Activated CD8-positive, alpha-beta memory T cell treated with anti-CD3 and anti-CD28 coated beads for 4 hours (primary cell): Measurements from ENCODE around the gene PKD1L1.

Source experiments
- DNase-seq, 2 donors: peaks; one replicate each; pipeline ENCODE4 v3.0.0-alpha.2; 2020; ENCODE audit warnings: low read depth in 2 of 2

Gene PKD1L1

DNA sequence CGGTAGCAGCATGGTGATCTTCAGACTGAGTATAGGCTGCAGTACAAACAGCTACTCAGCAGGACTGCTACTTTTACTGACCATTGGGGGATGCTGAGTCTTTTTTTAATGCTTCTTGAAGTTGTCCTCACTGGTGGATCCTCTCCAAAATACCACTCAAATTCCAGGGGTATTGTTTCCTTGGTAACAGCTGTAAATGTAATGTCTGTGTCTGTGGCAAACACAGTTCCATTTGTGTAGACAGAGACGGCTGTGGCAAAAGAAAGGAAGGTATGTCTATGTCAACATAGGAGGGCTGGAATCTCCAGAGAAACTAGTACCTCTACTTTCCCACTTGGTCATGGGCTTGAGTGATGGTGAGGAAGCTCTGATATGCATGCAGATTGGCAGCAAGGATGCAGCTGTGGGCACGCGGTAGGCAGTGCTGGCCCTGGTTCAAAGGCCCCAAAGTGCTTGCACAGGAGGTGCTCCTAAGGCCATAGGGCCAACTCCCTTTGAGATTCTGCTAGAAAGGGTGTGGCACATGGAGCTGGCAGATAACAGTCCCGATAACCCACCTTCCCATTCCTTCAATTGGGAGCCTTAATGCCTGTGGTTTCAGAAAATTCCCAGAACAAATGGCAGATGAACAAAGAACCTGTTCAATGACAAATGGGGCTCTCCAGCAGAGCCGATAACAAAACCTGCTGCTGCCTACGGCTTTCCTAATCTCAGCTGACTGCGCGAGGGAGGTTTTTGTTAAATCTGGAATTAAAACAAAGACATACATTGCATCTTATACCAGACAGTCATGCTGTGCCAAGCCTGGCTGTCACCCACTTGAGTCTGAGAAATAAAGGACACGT is 43.0 kb downstream of the PKD1L1 start:
- no peak for DNase-seq

DNA sequence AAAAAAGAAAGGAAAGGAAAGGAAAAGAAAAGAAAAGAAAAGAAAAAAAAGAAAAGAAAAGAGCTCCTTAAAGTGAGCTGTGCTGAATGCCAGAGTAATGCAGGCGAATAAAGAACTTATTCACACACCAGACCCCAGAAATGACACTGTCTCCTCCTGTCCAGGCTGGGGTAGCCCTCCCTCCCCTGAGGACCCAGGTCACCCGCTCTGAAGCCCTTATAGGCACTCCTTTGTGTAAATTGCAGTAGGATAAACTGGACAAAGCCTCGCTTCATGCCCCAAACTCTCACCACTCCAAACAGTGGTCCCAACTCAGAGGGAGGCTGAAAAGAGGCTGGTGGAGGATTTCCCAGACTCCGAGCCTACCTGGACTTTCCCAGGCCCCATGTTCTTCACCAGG is 46.3 kb downstream of the PKD1L1 start:
- no peak for DNase-seq

DNA sequence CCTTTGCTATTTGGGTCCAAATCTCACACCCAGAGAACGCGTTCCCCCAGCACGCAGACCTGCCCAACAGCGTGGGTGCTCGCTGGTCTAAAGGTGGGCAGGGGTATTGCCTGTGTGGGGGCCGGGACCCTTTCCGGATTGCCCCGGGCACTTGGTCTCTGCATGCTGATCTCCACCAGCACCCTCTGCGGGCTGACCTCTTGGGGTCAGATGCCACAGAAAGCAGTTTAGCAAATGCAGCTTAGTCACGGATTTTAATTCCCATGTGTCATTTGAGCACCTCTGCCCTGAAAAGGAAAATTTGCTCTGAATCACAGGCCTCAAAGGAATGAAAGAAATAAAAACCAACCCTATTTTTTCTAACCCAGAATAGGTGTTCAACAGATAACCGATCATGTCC is 46.7 kb downstream of the PKD1L1 start:
- DNase-seq, result no peak

DNA sequence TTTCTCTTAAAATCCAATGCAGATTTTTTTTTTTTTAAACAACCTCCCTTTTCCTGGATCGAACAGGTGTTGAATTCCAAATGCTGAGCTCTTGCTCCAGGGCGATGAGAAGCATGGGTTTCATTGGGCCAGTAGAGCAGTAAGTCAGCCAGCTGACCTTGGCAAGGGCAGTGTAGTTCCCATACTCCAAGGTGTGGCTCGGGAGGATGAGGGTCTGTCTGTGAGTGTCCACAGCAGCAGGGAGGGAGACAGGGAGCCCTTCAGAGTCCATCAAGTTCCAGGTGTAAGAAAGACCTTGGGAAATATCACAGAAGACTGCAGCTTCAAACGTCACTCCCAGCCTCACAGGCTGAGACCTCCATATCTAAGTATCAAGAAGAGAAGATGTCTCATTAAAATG is 50.4 kb downstream of the PKD1L1 start:
- no peak for DNase-seq

DNA sequence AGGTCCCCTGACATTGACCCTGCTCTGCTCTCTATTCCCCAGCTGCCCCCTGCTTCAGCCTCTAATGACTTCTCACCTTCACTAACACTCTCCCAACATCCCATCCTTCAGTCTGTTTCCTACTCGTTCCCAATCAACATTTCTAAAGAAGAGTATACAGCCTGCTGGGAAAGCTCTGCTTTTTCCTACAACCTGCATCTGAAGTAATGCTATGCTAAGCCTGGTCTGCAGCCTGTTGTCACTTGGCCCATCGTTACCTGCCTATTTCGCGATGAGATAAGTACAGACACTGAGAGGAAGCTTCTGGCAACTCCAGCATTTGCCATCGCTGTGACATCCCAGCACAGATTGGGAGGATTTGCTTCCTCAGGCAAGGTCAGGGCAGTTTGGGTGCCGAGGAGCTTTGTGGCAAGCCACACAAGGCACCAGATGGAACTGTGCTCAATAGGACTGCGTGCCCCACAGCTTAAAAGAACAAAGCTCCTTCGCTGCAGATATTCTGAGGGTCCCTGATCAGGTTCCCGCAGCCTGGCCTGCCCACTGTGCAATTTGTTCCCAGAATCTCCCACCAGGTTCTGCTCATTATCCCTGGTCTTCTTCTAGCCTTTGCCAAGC is 51.4 kb downstream of the PKD1L1 start:
- no peak for DNase-seq

DNA sequence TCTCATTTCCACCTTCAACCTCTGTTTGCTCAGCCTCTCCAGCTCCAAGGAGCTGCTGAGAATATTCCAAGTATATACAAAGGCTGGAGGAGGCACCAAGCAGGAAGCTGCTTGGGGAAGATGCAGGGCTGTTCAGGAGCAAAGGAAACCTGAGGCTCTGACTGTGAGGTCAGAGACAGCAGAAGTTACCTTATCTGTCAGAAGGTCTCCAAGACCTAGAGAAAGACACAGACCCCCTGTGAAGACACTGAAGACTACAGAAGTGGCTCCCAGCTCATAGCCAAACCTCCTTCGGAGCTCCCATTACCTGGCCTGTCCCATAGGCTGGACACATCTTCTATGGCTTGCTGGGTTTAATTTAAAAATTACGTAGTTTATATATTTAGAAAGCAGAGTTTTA is 53.2 kb downstream of the PKD1L1 start:
- no peak for DNase-seq

DNA sequence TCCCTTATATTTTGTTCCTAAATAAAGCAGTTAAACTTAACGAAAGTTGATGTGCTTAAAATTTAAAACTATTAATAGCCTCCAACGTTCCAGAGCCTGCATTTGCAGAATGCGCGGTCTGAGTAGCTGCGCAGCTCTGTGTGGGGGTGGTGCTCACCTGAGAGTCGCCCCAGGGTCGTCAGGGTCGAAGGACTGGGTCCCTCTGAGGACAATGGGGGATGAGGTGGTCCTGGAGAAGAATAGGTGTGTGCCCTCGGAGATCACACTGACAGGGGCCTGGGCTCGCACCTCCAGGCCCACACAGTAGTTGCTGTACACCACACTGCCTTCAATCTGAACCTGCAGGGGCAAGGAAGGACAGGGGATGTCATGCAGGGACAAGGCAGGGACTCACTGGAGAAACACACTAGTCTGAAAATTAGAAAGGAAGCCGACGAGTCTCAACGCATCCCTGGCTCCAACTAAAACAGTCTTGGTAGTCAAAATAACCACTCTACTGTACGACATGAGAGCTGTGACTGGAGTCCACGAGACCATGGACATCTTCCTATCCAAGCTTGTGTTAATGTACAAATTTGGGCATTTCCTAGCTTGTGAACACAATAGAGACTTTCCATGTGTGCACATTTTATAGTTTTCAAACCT is 54.4 kb downstream of the PKD1L1 start:
- no peak for DNase-seq

DNA sequence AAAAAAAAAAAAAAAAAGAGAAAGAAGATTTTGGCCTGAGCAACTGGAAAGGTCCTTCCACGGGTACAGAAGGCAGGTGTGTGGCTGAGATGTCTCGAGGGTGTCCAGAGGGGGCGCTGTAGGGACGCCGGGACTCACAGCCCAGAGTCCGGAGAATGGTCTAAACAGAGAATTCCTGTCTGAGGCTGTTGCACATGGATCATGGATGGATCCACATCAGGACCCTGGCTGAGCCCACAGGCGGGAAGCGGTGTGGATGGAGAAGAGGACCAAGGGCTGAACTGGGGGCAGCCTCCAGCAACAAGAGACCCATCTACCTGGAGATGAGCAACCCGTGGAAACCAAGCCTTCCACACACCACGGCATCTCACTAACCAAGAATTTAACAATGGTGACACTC is 55.0 kb downstream of the PKD1L1 start:
- no peak for DNase-seq

DNA sequence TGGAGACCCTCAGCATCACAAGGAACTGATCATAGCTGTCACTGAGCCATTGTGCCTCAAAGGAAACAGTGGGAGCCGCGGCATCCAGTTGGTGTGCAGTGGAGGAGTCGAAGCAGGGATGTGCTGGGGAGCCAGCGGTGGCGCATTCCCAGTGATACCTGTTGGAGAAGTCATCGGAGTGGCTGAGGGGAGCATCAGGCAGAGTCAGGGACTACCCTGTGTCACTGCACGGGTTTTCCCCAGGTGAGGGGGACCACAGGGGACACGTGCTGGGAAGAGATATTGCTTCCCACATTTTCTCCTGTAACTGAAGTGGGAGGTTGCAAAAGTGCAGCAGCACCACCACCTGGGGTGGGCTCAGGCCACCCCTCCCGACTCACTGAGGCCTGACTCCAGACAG is 57.7 kb downstream of the PKD1L1 start:
- DNase-seq, result no peak

DNA sequence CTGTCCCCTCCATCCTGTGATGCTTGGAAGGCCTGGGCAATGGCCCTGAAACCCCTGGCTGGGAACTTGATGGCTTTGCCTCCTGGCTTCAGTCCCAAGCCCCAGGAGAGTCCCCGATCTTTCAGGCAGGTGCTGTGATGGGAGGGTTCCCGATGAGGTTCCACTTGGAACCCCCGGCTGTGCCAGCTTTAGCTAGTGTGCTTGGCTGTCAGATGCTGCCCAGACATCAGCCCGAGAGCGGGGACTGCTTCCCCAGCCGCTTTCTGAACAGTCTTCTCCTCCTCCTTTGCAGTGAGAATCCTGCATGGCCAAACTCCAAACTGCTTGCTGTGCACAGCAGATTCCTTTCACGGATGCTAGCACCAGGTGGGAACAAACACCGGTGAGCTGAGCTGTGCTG is 58.1 kb downstream of the PKD1L1 start:
- no peak for DNase-seq

DNA sequence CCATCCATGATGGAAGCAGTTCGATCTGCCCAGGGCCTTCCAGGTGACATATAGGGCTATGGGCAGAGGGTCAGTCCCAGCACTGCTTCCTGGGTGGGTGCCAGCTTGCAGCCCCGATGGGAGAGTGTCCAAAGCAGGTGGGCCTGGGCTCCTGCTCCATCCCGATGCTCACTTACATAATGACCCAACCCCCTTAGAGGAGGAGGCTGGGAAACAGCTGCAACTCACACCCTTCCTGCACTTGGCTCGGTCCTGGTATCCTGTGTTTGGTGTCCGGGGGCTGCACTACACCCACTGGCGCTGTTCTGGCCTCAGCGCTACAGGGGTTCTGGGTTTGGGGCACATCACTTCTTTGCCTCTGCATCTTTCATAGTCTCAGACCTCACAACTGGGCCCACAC is 58.5 kb downstream of the PKD1L1 start:
- DNase-seq, result no peak

DNA sequence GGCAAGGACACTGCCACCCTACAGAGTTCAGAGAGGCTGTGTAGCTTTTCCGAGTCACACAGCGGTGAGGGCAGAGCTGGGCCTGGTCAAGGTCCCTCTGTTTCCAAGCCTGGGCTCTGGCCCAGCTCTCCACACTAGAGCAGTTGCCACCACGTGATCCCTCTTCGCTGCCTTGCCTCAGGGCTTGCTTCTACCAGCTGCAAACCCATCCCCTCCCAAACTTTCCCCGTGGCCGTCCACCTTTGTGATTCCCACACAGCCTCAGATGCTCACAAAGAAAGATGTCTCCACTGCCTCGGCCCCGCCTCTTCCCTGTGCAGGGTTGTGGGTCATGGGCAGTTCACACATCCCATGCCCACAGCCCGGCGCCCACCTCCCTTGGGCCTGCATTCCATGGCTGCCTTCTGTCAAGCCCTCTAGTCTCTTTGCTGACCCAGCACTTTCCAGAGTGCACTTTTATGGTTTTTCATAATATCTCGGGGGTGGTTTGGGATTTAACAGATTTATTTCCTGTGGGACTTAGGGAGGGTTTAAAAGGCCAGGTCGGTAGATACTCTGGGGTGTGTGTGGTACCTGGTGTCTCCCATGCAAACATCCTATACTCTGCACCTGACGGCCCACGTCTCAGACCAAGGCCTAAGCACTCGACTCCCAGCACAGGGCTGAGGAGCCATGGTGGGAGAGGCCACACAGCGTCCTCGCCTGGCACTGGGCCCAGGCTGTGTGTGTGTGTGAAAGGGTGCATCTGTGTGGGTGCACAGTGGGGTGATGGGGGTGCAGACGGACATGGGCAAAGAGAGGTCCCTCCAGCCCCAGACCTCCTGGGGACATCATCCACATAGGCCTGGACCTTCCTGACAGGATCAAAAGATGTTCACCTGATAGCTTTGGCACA is 59.6 kb downstream of the PKD1L1 start:
- DNase-seq, result no peak

DNA sequence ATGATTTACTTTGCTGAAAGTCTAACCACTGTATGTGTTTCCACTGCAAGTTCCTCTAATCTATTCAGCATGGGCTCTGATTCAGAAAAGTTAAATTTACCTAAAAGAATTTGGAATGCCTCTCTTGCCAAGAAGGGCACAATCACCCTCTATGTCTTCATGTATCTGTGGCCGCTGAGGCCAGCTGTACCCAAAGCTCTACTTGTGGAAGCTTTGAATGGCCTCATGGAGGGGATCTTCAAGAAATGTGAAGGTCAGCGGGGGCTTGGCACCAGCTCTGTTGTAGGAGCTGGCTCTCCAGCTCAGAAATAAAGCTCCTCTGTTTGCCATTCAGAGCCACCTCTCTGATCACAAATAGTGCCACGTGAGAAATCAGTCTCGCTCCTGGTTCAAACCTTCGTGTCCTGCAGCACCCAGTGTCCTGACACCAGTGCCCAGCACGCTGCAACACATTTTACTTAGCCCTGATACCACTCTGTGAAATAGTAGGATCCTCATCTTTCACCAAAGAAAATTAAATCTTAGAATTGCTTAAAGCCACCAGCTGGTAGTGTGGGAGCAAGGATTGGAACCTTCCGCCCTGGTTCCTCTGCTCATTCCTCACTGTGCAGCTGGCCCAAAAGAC is 61.1 kb downstream of the PKD1L1 start:
- DNase-seq, result no peak

DNA sequence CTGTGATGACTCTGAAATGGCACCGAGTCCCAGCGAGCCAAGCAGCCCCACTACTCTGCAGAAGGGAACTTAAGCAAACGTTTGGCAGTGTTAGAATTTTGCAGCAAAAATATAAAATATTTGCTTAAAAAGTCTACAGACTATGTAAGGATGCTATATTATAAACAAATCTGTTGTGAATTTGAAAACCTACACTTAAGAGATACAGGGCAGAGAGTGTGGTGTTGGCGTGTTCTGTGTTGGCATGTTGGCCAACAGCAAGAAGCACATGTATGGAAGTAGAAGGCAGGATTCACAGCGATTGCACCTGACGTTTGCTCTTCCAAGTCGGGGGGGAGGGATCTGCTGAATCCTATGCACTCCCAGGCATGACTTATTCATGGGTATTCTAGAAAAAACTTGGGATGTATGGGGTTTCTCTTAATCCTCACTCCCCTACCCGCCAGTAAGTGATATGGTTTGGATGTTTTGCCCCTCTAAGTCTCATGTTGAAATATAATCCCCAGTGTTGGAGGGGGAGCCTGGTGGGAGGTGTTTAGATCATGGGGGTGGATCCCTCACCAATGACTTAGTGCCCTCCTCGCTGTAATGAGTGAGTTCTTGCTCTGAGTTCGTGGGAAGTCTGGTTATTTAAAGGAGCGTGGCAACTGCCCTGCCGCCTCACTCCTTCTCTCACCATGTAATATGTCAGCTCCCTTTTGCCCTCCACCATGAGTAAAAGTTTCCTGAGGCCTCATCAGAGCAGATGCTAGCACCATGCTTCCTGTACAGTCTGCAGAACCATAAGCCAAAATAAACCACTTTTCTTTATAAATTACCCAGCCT is 62.1 kb downstream of the PKD1L1 start:
- no peak for DNase-seq

DNA sequence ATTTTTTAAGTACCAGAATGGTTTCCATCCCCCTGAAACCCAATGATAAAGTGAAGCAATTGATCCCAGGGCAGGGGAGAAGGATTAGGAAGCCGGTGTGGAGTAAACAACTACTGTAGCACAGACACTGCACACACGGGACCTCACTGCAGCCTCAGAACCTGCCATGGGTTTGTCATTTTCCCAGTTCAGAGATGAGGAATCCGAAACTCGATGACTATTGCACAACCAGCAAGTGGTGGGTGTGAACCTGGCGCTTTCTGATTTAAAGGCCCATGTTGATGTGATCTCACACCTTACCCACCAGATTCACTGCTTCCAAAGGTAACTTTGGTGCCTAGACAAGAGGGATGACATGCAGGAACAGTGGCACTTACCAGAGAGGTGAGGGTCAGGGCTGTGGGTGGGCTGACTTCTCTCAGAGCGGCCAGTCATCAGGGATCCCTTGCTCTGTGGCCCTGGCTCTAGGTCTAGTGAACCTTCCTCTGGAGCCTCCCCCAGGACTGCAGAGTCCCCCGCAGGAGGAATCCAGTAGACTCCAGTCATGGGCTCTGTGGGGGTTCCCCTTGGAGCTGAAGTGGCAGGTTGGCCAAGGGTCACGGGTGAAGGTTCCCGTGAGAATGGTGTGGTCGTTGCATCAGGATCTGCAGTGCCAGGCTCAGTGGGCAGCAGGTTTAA is 62.8 kb downstream of the PKD1L1 start:
- no peak for DNase-seq

DNA sequence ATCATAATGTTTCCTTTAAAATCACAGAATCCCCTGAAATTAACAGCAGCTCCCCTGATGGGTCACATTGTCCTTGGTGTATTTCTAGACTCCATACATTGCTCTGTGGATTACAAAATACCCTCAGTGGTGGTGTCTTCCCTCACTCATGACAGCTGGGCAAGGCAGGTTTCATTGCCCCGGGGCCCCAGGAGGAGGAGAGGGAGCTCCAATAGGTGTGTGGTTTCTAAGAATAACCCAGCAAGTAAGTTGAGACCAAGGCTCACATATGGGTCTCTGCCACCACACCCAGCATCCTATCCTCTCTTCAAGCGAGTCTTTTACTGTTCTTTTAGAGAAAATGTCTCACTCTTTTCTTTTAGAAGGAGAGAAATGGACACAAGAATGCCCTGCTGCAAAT is 63.6 kb downstream of the PKD1L1 start:
- DNase-seq, result no peak

DNA sequence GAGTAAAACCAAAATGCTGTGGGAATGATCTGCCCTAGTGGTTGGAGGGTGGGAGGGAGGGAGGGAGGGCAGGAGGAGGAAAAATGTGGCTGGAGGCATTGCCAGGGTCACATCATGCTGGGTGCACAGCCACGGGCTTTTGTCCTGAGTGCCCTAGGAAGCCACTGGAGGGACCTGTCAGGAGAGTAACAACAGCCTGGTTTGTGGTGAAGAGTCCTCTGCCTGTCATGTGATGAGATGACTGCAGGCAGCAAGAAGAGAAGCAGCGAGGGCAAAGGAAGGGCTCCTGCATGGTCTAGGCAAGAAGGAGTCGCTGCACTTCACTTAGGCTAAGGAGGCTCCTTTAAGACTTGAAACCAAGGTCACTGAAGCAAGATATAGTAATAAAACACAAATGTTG is 65.6 kb downstream of the PKD1L1 start:
- no peak for DNase-seq

DNA sequence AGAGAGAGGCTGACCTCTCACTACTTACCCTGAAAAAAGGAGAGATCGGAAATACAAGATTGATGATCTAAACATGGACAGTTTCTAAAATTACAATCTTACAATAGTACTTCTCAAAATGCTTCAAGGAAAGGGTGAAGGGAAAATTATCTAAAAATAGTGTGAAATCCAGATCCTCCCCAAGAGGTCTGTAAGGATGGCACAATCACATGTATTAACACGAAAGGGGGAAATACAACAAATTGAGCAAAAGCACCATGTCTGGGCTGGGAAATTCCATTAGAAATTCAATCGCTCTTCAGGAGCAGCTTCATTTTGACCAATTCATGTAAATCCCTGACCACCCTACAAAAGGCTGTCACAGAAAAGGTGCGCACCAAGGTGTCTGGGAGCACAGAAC is 67.0 kb downstream of the PKD1L1 start:
- no peak for DNase-seq

DNA sequence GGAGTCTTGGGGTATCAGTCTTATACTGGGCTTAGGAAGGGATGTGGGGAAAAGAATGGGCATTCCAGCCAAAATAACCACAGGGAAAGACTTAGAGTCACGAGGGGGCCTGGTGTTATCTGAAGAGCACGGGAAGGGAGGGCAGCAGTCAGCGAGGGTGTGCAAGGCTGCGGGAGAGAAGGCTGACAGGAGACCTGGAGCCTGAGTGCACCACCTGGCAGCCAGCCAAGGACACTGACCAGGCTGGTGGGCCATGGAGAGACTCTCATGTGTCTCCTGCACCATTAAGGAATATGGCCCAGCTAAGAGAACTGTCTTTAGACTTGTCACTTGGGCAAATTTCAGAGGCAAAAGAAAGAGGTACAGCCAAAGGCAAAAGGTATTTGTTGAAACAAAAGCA is 69.6 kb downstream of the PKD1L1 start:
- no peak for DNase-seq

DNA sequence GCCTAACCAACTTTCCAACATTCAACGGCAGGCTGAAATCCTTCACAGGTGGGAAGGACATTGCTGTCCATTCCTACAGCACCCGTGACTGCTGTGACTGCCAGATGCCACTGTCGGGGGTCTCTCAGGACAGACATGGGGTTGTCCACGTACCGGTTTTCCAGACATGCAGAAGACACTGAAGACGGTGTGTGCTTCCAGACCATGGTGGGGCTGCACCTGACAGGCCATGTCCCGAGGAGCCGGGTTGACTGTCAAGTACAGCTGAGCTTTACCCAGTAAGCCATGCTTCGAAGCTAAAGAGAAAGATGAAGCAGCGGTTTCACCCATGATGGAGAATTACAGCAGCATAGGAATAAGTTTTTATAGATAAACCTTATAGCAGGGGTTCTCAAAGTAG is 70.9 kb downstream of the PKD1L1 start:
- no peak for DNase-seq
